ENCODE measurements around the gene TEX2.
"Not testable (repeated sequence)": the region's sequence is repeated elsewhere in the genome, so short reads cannot be mapped to it uniquely, and the experiment has no call there.

Gene TEX2

GRCh38 chr17:64128787-64129514, 134.1 kb downstream of the TEX2 start:
- Histone ChIP-seq H3K9me3 (ENCODE audit: control insufficient read depth, low read length) (no peaks in the 10 kb centered on the region), H3K4me1 (peaks cover 9% of the 10 kb centered on the region), H3K27me3 (ENCODE audit: control insufficient read depth, insufficient read depth, low read length) (no peaks in the 10 kb centered on the region), H2AFZ (peak overlapping the region; percentile 98), H3K36me3 (ENCODE audit: control insufficient read depth, insufficient read depth, low read length) (no peaks in the 10 kb centered on the region), H3K4me2 (ENCODE audit: low read length) (peak overlapping the region; percentile 79), H3K27ac (peak overlapping the region; percentile 64), H3K9ac (peak overlapping the region; percentile 38), H3K4me3 (ENCODE audit: low read depth, low read length) (peak overlapping the region; percentile 51), H3K79me2 (peaks cover 15% of the 10 kb centered on the region)
- no peak for TF ChIP-seq CTCF (IDR thresholded peaks at IDR 0.05)

GRCh38 chr17:64126918-64127317, 136.1 kb downstream of the TEX2 start:
- no peak overlapping the region for H3K4me3 ChIP-seq (ENCODE audit: low read depth, low read length)
- no peaks in the 10 kb centered on the region for H3K27me3 ChIP-seq (ENCODE audit: control insufficient read depth, insufficient read depth, low read length)
- no peaks in the 10 kb centered on the region for H3K36me3 ChIP-seq (ENCODE audit: control insufficient read depth, insufficient read depth, low read length)
- H3K79me2 ChIP-seq: peaks cover 22% of the 10 kb centered on the region
- no peak overlapping the region for H3K27ac ChIP-seq
- H3K4me2 ChIP-seq (ENCODE audit: low read length): no peak overlapping the region
- H2AFZ ChIP-seq: no peak overlapping the region
- H3K9me3 ChIP-seq (ENCODE audit: control insufficient read depth, low read length): no peaks in the 10 kb centered on the region
- peaks cover 9% of the 10 kb centered on the region for H3K4me1 ChIP-seq
- H3K9ac ChIP-seq: no peak overlapping the region
- no peak for TF ChIP-seq CTCF (IDR thresholded peaks at IDR 0.05)

- no peak overlapping the region for H3K4me3 ChIP-seq (ENCODE audit: low read depth, low read length)
- H3K36me3 ChIP-seq (ENCODE audit: control insufficient read depth, insufficient read depth, low read length): no peaks in the 10 kb centered on the region
- no peak overlapping the region for H3K9ac ChIP-seq
- no peak overlapping the region for H3K4me2 ChIP-seq (ENCODE audit: low read length)
- H3K79me2 ChIP-seq: peaks cover 31% of the 10 kb centered on the region
- no peak overlapping the region for H3K27ac ChIP-seq
- H3K9me3 ChIP-seq (ENCODE audit: control insufficient read depth, low read length): no peaks in the 10 kb centered on the region
- TF ChIP-seq CTCF (IDR thresholded peaks at IDR 0.05): no peak
- peaks cover 11% of the 10 kb centered on the region for H3K4me1 ChIP-seq
- H2AFZ ChIP-seq: no peak overlapping the region
- no peaks in the 10 kb centered on the region for H3K27me3 ChIP-seq (ENCODE audit: control insufficient read depth, insufficient read depth, low read length)
These were observed 137.1 kb downstream of the TEX2 start for GRCh38 chr17:64125937-64126336.

- H3K4me3 ChIP-seq (ENCODE audit: low read depth, low read length): no peak overlapping the region
- peaks cover 36% of the 10 kb centered on the region for H3K79me2 ChIP-seq
- no peak for TF ChIP-seq CTCF (IDR thresholded peaks at IDR 0.05)
- H2AFZ ChIP-seq: no peak overlapping the region
- no peaks in the 10 kb centered on the region for H3K9me3 ChIP-seq (ENCODE audit: control insufficient read depth, low read length)
- H3K9ac ChIP-seq: no peak overlapping the region
- H3K4me1 ChIP-seq: peaks cover 13% of the 10 kb centered on the region
- no peak overlapping the region for H3K27ac ChIP-seq
- no peaks in the 10 kb centered on the region for H3K27me3 ChIP-seq (ENCODE audit: control insufficient read depth, insufficient read depth, low read length)
- no peaks in the 10 kb centered on the region for H3K36me3 ChIP-seq (ENCODE audit: control insufficient read depth, insufficient read depth, low read length)
- no peak overlapping the region for H3K4me2 ChIP-seq (ENCODE audit: low read length)
These were observed 138.5 kb downstream of the TEX2 start for GRCh38 chr17:64124609-64125008.

GRCh38 chr17:64123114-64123513, 139.9 kb downstream of the TEX2 start:
- H3K4me1 ChIP-seq: peaks cover 11% of the 10 kb centered on the region
- H3K27me3 ChIP-seq (ENCODE audit: control insufficient read depth, insufficient read depth, low read length): no peaks in the 10 kb centered on the region
- H3K27ac ChIP-seq: no peak overlapping the region
- H3K36me3 ChIP-seq (ENCODE audit: control insufficient read depth, insufficient read depth, low read length): no peaks in the 10 kb centered on the region
- no peaks in the 10 kb centered on the region for H3K9me3 ChIP-seq (ENCODE audit: control insufficient read depth, low read length)
- no peak overlapping the region for H3K9ac ChIP-seq
- no peak overlapping the region for H3K4me3 ChIP-seq (ENCODE audit: low read depth, low read length)
- H2AFZ ChIP-seq: no peak overlapping the region
- H3K79me2 ChIP-seq: peaks cover 38% of the 10 kb centered on the region
- no peak overlapping the region for H3K4me2 ChIP-seq (ENCODE audit: low read length)
- TF ChIP-seq CTCF (IDR thresholded peaks at IDR 0.05): no peak

- not testable (repeated sequence) for H3K9ac ChIP-seq
These were observed 141.9 kb downstream of the TEX2 start for GRCh38 chr17:64120972-64121786.

More at GRCh38 chr17:64120972-64121786, 141.9 kb downstream of the TEX2 start:
- not testable (repeated sequence) for H3K4me2 ChIP-seq (ENCODE audit: low read length); H3K9me3 ChIP-seq (ENCODE audit: control insufficient read depth, low read length); H3K4me3 ChIP-seq (ENCODE audit: low read depth, low read length); H3K27ac ChIP-seq; H3K36me3 ChIP-seq (ENCODE audit: control insufficient read depth, insufficient read depth, low read length); H3K27me3 ChIP-seq (ENCODE audit: control insufficient read depth, insufficient read depth, low read length); H2AFZ ChIP-seq
- Histone ChIP-seq H3K79me2 (peaks cover 41% of the 10 kb centered on the region), H3K4me1 (peaks cover 12% of the 10 kb centered on the region)
